Measurements from ENCODE around the gene LPP. TPM values are rescaled to one million over a fixed set of nuclear protein-coding genes. Genes with fewer than 3 reads are reported as not detected.
A peak's percentile ranks its signal among the peaks of the same experiment; 100 is the strongest.

The LPP gene
- total RNA-seq, 1 experiment from 2014 or later: 20.4 TPM

DNA sequence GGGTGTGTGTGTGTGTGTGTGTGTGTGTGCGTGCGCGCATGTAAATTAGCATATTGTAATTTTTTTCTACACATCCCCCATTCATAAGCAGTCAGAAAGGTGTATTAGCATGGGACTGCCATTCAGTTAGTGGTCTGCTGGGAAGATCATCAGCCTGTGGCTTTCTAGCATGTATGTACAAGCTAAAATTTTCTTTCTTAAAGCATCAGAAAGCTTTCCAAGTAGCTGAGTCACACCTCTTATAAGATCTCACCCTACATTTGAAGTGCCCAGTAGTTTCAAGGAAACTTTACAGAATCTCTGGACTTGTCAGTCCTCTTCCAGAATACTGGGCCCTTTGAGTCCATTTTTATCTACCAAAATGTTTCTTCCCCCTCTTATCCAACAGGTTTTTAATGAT, 606.5 kb downstream of the LPP start:
- CTCF ChIA-PET: no interaction called here
- Histone ChIP-seq H3K79me2 (ENCODE audit: low read length) (no peaks in the 10 kb centered on the region), H2AFZ (ENCODE audit: low read length) (no peak overlapping the region), H3K27ac (ENCODE audit: low read length) (no peak overlapping the region), H3K4me2 (ENCODE audit: low read length) (no peak overlapping the region), H3K9ac (ENCODE audit: low read length) (no peak overlapping the region), H4K20me1 (ENCODE audit: low read length) (no peaks in the 10 kb centered on the region), H3K4me1 (ENCODE audit: insufficient read depth, low read length) (no peaks in the 10 kb centered on the region), H3K36me3 (ENCODE audit: low read depth, low read length) (no peaks in the 10 kb centered on the region), H3K27me3 (ENCODE audit: low read length) (no peaks in the 10 kb centered on the region), H3F3A (ENCODE audit: low read length, unreplicated experiment) (no peaks in the 10 kb centered on the region), H3K9me2 (replicated peaks; ENCODE audit: low read length) (no peaks in the 10 kb centered on the region), H3K4me3 (ENCODE audit: low read length) (no peak overlapping the region), H3K9me3 (ENCODE audit: low read length) (no peaks in the 10 kb centered on the region)
- POLR2A ChIA-PET (ENCODE audit: unreplicated experiment): no interaction called here
- DNase-seq (no peak), ATAC-seq (0 out of 2 replicates have a peak, but pooled peaks have one; percentile 29)
- BruUV-seq (replicated peaks): no TSS peak
- intact Hi-C loops (cut with micrococcal nuclease): no loop called here
- TF ChIP-seq EZH2phosphoT487 (IDR thresholded peaks at IDR 0.05; ENCODE audit: borderline replicate concordance, low read length) (no peak), EZH2 (IDR thresholded peaks at IDR 0.05; ENCODE audit: low read length, unreplicated experiment) (no peak)
- TF ChIP-seq, protein P1, sequence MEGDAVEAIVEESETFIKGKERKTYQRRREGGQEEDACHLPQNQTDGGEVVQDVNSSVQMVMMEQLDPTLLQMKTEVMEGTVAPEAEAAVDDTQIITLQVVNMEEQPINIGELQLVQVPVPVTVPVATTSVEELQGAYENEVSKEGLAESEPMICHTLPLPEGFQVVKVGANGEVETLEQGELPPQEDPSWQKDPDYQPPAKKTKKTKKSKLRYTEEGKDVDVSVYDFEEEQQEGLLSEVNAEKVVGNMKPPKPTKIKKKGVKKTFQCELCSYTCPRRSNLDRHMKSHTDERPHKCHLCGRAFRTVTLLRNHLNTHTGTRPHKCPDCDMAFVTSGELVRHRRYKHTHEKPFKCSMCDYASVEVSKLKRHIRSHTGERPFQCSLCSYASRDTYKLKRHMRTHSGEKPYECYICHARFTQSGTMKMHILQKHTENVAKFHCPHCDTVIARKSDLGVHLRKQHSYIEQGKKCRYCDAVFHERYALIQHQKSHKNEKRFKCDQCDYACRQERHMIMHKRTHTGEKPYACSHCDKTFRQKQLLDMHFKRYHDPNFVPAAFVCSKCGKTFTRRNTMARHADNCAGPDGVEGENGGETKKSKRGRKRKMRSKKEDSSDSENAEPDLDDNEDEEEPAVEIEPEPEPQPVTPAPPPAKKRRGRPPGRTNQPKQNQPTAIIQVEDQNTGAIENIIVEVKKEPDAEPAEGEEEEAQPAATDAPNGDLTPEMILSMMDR (conservative IDR thresholded peaks at IDR 0.05; ENCODE audit: low read depth, low read length): no peak

DNA sequence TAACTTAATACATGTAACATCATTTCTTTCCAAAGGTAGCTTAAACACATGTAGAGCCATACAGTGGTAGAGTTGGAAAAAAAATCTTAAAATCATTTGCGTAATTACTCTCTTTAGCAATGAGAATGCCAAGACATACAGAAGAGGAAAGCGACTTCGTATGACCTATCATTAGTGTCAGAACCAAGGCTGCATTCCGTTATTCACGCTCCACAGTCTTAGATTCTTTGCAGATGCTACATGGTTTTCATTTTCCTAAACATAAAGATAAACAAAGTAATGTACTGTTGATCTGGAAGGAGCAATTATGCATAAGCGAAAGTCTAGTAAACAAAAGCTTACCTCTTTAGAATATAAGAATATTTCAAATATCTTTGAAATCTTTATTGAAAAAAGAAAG, 607.5 kb downstream of the LPP start:
- Histone ChIP-seq H2AFZ (ENCODE audit: low read length) (no peak overlapping the region), H3K4me1 (ENCODE audit: insufficient read depth, low read length) (no peaks in the 10 kb centered on the region), H3K79me2 (ENCODE audit: low read length) (no peaks in the 10 kb centered on the region), H4K20me1 (ENCODE audit: low read length) (no peaks in the 10 kb centered on the region), H3K36me3 (ENCODE audit: low read depth, low read length) (no peaks in the 10 kb centered on the region), H3K9me3 (ENCODE audit: low read length) (no peaks in the 10 kb centered on the region), H3K27ac (ENCODE audit: low read length) (no peak overlapping the region), H3K9me2 (replicated peaks; ENCODE audit: low read length) (no peaks in the 10 kb centered on the region), H3F3A (ENCODE audit: low read length, unreplicated experiment) (no peaks in the 10 kb centered on the region), H3K4me2 (ENCODE audit: low read length) (no peak overlapping the region), H3K9ac (ENCODE audit: low read length) (no peak overlapping the region), H3K27me3 (ENCODE audit: low read length) (no peaks in the 10 kb centered on the region), H3K4me3 (ENCODE audit: low read length) (no peak overlapping the region)
- DNase-seq: no peak
- ChIA-PET POLR2A (ENCODE audit: unreplicated experiment) (no interaction called here), CTCF (no interaction called here)
- TF ChIP-seq EZH2phosphoT487 (IDR thresholded peaks at IDR 0.05; ENCODE audit: borderline replicate concordance, low read length): no peak
- no peak for TF ChIP-seq EZH2 (IDR thresholded peaks at IDR 0.05; ENCODE audit: low read length, unreplicated experiment)
- TF ChIP-seq, protein P1 (conservative IDR thresholded peaks at IDR 0.05; ENCODE audit: low read depth, low read length): no peak
- no peak for ATAC-seq
- intact Hi-C loops (cut with micrococcal nuclease): no loop called here
- BruUV-seq (replicated peaks): no TSS peak

DNA sequence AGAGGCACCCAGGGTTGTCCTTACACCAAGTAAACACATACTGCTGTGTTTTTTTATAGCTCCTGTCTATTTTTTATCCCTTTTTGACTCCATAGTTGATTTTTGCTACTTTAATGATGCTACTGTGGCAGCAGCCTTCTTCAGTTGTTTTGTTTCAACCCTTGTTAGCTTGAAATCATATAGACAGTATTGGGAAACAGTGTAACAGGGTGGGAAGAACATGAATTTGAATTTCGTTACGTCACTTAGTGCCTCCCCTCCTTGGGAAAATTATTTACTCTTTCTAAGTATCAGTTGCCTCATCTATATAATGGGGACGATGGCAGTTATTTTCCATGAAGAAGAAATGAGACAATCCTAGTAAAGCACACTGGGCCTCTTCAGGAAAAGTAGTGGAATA, 608.0 kb downstream of the LPP start:
- no peaks in the 10 kb centered on the region for H3K9me3 ChIP-seq (ENCODE audit: low read length)
- H3K4me3 ChIP-seq (ENCODE audit: low read length): no peak overlapping the region
- H3K9ac ChIP-seq (ENCODE audit: low read length): no peak overlapping the region
- H3K36me3 ChIP-seq (ENCODE audit: low read depth, low read length): no peaks in the 10 kb centered on the region
- ATAC-seq (no peak), DNase-seq (no peak)
- H2AFZ ChIP-seq (ENCODE audit: low read length): no peak overlapping the region
- ChIA-PET CTCF (no interaction called here), POLR2A (ENCODE audit: unreplicated experiment) (no interaction called here)
- intact Hi-C loops (cut with micrococcal nuclease): loop anchor here (2.0 kb wide), 1 partner anchor 17 kb away; no protein-coding TSS in a partner anchor
- no peak overlapping the region for H3K27ac ChIP-seq (ENCODE audit: low read length)
- H3K79me2 ChIP-seq (ENCODE audit: low read length): no peaks in the 10 kb centered on the region
- TF ChIP-seq EZH2phosphoT487 (IDR thresholded peaks at IDR 0.05; ENCODE audit: borderline replicate concordance, low read length): no peak
- no peak for TF ChIP-seq EZH2 (IDR thresholded peaks at IDR 0.05; ENCODE audit: low read length, unreplicated experiment)
- TF ChIP-seq, protein P1 (conservative IDR thresholded peaks at IDR 0.05; ENCODE audit: low read depth, low read length): no peak
- H3K27me3 ChIP-seq (ENCODE audit: low read length): no peaks in the 10 kb centered on the region
- H3K4me1 ChIP-seq (ENCODE audit: insufficient read depth, low read length): no peaks in the 10 kb centered on the region
- no peaks in the 10 kb centered on the region for H4K20me1 ChIP-seq (ENCODE audit: low read length)
- no peaks in the 10 kb centered on the region for H3F3A ChIP-seq (ENCODE audit: low read length, unreplicated experiment)
- no peak overlapping the region for H3K4me2 ChIP-seq (ENCODE audit: low read length)
- no peaks in the 10 kb centered on the region for H3K9me2 ChIP-seq (replicated peaks; ENCODE audit: low read length)
- no TSS peak for BruUV-seq (replicated peaks)

Measured in PC-3 (cell line).